Endothelial cell of umbilical vein (primary cell): ENCODE results near the gene SSBP3. TPM values are rescaled to one million over a fixed set of nuclear protein-coding genes. Genes with fewer than 3 reads are reported as not detected.

Source experiments
- BruUV-seq: library from RNA; stranded (reverse); fragments of 400-500 nt; replicated peaks from 2 replicates; lab custom pipeline; 2021; lab: Mats Ljungman, UMichigan
- CTCF ChIA-PET: fragments of 300-600, 350-600 bp; sonication (Branson Sonifier 250); formaldehyde crosslinking; loops from one replicate; lab custom pipeline; 2021; ENCODE audit warnings: antibody characterized with exemption, inconsistent platforms; lab: Charles Lee
- POLR2A ChIA-PET: fragments of 300-600, 350-600 bp; sonication (Branson Sonifier 250); formaldehyde crosslinking; loops from one replicate; lab custom pipeline; 2021; ENCODE audit warnings: antibody characterized with exemption, inconsistent platforms; lab: Charles Lee
- DNase-seq: peaks from one replicate; pipeline ENCODE4 v3.0.0-alpha.2; 2011; ENCODE audit warnings: low read depth, low spot score
- FAIRE-seq: peaks from 2 replicates; lab custom pipeline; 2011; peaks lifted over from hg19 to GRCh38; lab: Jason Lieb, UNC
- H2AFZ ChIP-seq: 2 replicates; pipeline ENCODE4 v1.6.0; 2012; ENCODE audit warnings: low read depth, low read length, control low read depth, inconsistent platforms
- H3K27ac ChIP-seq: 2 replicates; pipeline ENCODE4 v1.5.1; 2011; ENCODE audit warnings: low read depth, mild to moderate bottlenecking, control low read depth, low read length, moderate library complexity; ENCODE audit not compliant: insufficient read depth
- H3K27me3 ChIP-seq, 2 experiments: 2 replicates each; pipeline versions ENCODE4 v1.6.0 to v1.6.1; 2011; ENCODE audit warnings: low read length in 2 of 2, mixed read lengths in 1 of 2; ENCODE audit not compliant: control insufficient read depth in 2 of 2, insufficient read depth in 2 of 2
- H3K36me3 ChIP-seq, 2 experiments: 2 replicates in 1 of 2; 3 replicates in 1 of 2; pipeline ENCODE4 v1.5.1; 2011; ENCODE audit warnings: low read length in 2 of 2, mild to moderate bottlenecking in 1 of 2, moderate library complexity in 1 of 2; ENCODE audit not compliant: control insufficient read depth in 2 of 2, insufficient read depth in 2 of 2; ENCODE audit errors: extremely low read depth in 1 of 2
- H3K4me1 ChIP-seq: 3 replicates; pipeline ENCODE4 v1.5.1; 2011; ENCODE audit warnings: mild to moderate bottlenecking, low read length; ENCODE audit not compliant: control insufficient read depth, insufficient read depth; ENCODE audit errors: extremely low read depth
- H3K4me2 ChIP-seq: 2 replicates; pipeline ENCODE4 v1.6.1; 2011; ENCODE audit warnings: low read length, control low read depth, mixed read lengths; ENCODE audit not compliant: insufficient read depth
- H3K4me3 ChIP-seq, 3 experiments: fragments of 200-600 bp in 1 of 3; sonication (generic), shearing (Covaris generic) in 1 of 3; replicated peaks in 1 of 3; 2 replicates each; pipeline ENCODE4 v1.5.1; 2011 to 2016; ENCODE audit warnings: control low read depth in 3 of 3, low read length in 3 of 3, mild to moderate bottlenecking in 2 of 3, inconsistent platforms in 1 of 3, low read depth in 1 of 3, moderate library complexity in 1 of 3; ENCODE audit not compliant: insufficient read depth in 1 of 3
- H3K79me2 ChIP-seq: 2 replicates; pipeline ENCODE4 v1.6.0; 2012; ENCODE audit warnings: low read length, inconsistent platforms; ENCODE audit not compliant: control insufficient read depth, insufficient read depth
- H3K9ac ChIP-seq: replicated peaks from 2 replicates; pipeline ENCODE3; 2011; ENCODE audit warnings: low read length, control low read depth; ENCODE audit not compliant: insufficient read depth; ENCODE audit errors: extremely low read depth
- H3K9me1 ChIP-seq: replicated peaks from 3 replicates; pipeline ENCODE4 v1.6.0; 2011; ENCODE audit warnings: mild to moderate bottlenecking, low read length; ENCODE audit not compliant: control insufficient read depth, insufficient read depth; ENCODE audit errors: extremely low read depth
- H3K9me3 ChIP-seq: replicated peaks from 2 replicates; pipeline ENCODE4 v1.5.1; 2012; ENCODE audit warnings: low read length, inconsistent platforms; ENCODE audit not compliant: control insufficient read depth, insufficient read depth
- H4K20me1 ChIP-seq: replicated peaks from 2 replicates; pipeline ENCODE3; 2011; ENCODE audit warnings: mild to moderate bottlenecking, low read length; ENCODE audit not compliant: control insufficient read depth, insufficient read depth; ENCODE audit errors: extremely low read depth
- CTCF ChIP-seq, 2 donors: IDR thresholded peaks; 1 replicate in 1 of 2; 2 replicates in 1 of 2; pipeline ENCODE4 v1.5.1; 2011; ENCODE audit warnings: low read length in 2 of 2, mild to moderate bottlenecking in 2 of 2, moderate library complexity in 2 of 2, control low read depth in 1 of 2, inconsistent platforms in 1 of 2, low read depth in 1 of 2; ENCODE audit not compliant: insufficient read depth in 1 of 2; ENCODE audit errors: extremely low read depth in 1 of 2
- EZH2 ChIP-seq: IDR thresholded peaks from 2 replicates; pipeline ENCODE4 v1.6.1; 2012; ENCODE audit warnings: borderline replicate concordance, low read depth, mild to moderate bottlenecking, moderate library complexity, low read length, inconsistent platforms; ENCODE audit not compliant: severe bottlenecking
- FOS ChIP-seq: IDR thresholded peaks from 2 replicates; pipeline ENCODE4 v1.6.1; 2011; ENCODE audit warnings: mild to moderate bottlenecking, low read length, moderate library complexity, borderline replicate concordance; ENCODE audit not compliant: insufficient read depth
- GATA2 ChIP-seq: IDR thresholded peaks from 2 replicates; pipeline ENCODE4 v1.7.0; 2011; ENCODE audit warnings: low read depth, mild to moderate bottlenecking, moderate library complexity, mixed read lengths, low read length; ENCODE audit not compliant: insufficient read length, insufficient read depth
- JUN ChIP-seq: IDR thresholded peaks from 2 replicates; pipeline ENCODE4 v1.6.1; 2011; ENCODE audit warnings: borderline replicate concordance, low read depth; ENCODE audit not compliant: insufficient read length, insufficient read depth
- MAX ChIP-seq: IDR thresholded peaks from 2 replicates; pipeline ENCODE4 v1.6.1; 2011; ENCODE audit not compliant: insufficient read depth, insufficient read length
- MYC ChIP-seq: IDR thresholded peaks from one replicate; pipeline ENCODE4 v1.6.1; 2011; ENCODE audit warnings: mild to moderate bottlenecking, low read depth, low read length
- POLR2A ChIP-seq: IDR thresholded peaks from 2 replicates; pipeline ENCODE4 v1.6.1; 2012; ENCODE audit warnings: low read depth, mild to moderate bottlenecking, control low read depth, low read length
- POLR2AphosphoS5 ChIP-seq: IDR thresholded peaks from 2 replicates; pipeline ENCODE4 v1.6.1; 2012; ENCODE audit warnings: low read depth, mild to moderate bottlenecking, control low read depth, low read length, moderate library complexity; ENCODE audit not compliant: insufficient read depth
- dilution Hi-C: fragments of 300-500 bp; cut with MboI; formaldehyde crosslinking; loops from one replicate; pipeline ENCODE4 v1.15.0; 2019; ENCODE audit warnings: low sequenced_read_pairs; ENCODE audit not compliant: extremely low pct_ligation_motif_present
- intact Hi-C: fragments of 100-400 bp; cut with micrococcal nuclease; formaldehyde crosslinking; loops from one replicate; pipeline ENCODE4 v1.10.0; 2022
- polyA plus RNA-seq, 4 experiments: library from polyadenylated mRNA; depleted of rRNA in 3 of 4; stranded (reverse) in 3 of 4; unstranded in 1 of 4; fragments of >200 nt; gene quantifications; 2 replicates each; pipeline versions ENCODE4 v1.2.1 to v1.2.3, GENCODE V29; 2011 to 2012; ENCODE audit warnings: missing spikeins in 1 of 4
- total RNA-seq: library from RNA; stranded (reverse); gene quantifications from 2 replicates; pipeline ENCODE4 v1.2.3, GENCODE V29; 2021

Gene SSBP3
- total and polyA plus RNA-seq, 2 donors (not counting 3 experiments of a cell fraction or from before 2014, with no cell fraction given) = 44.9 to 59.4 TPM

- POLR2A ChIA-PET = no interaction called here
- BruUV-seq = no TSS peak
- H2AFZ ChIP-seq = no peak overlapping the region
- H3K4me2 ChIP-seq = no peak overlapping the region
- TF ChIP-seq POLR2A = no peak
- TF ChIP-seq JUN = no peak
- TF ChIP-seq EZH2 = no peak
- no peak for TF ChIP-seq POLR2AphosphoS5
- TF ChIP-seq FOS = no peak
- TF ChIP-seq MYC = no peak
- TF ChIP-seq MAX = no peak
- TF ChIP-seq CTCF (IDR thresholded peaks at IDR 0.05; ENCODE audit: extremely low read depth in 1 of 2, insufficient read depth in 1 of 2, low read depth in 1 of 2, low read length in 2 of 2) = no peak
- no peak for TF ChIP-seq GATA2
- no peaks in the 10 kb centered on the region for H3K4me1 ChIP-seq
- H3K9ac ChIP-seq = no peak overlapping the region
- CTCF ChIA-PET = no interaction called here
- no peak overlapping the region for H3K27ac ChIP-seq
- intact Hi-C loops = no loop called here
- H3K36me3 ChIP-seq = no peaks in the 10 kb centered on the region
- no peaks in the 10 kb centered on the region for H4K20me1 ChIP-seq
- DNase-seq (no peak), FAIRE-seq (no peak)
- no peaks in the 10 kb centered on the region for H3K27me3 ChIP-seq
- dilution Hi-C loops = no loop called here
- H3K9me1 ChIP-seq = no peaks in the 10 kb centered on the region
- no peaks in the 10 kb centered on the region for H3K9me3 ChIP-seq
- H3K79me2 ChIP-seq = peaks cover 66% of the 10 kb centered on the region
- H3K4me3 ChIP-seq = no peak overlapping the region
Measured at GRCh38 chr1:54375298-54375697, 30.9 kb downstream of the SSBP3 start.
